HepG2 (cell line): ENCODE data around the gene GALR2.

Experiments used
- CTCF ChIP-seq: sonication (generic); formaldehyde crosslinking; IDR thresholded peaks from 2 replicates; pipeline ENCODE4 v1.5.0; 2020; ENCODE audit warnings: mild to moderate bottlenecking, missing genetic modification reagents, moderate library complexity
- KLF9 ChIP-seq: IDR thresholded peaks from 2 replicates; pipeline ENCODE4 v1.6.1; 2016; ENCODE audit warnings: low read depth
- MAFK ChIP-seq, 2 experiments: IDR thresholded peaks in 1 of 2; conservative IDR thresholded peaks in 1 of 2; 2 replicates each; pipeline ENCODE4 v1.6.1; 2011; ENCODE audit warnings: improper control_type of control experiment in 2 of 2, low read length in 2 of 2
- MXI1 ChIP-seq: IDR thresholded peaks from 3 replicates; pipeline ENCODE4 v1.6.1; 2012; ENCODE audit warnings: low read depth, low read length, inconsistent platforms, borderline replicate concordance
- MYC ChIP-seq: sonication (generic); formaldehyde crosslinking; IDR thresholded peaks from 2 replicates; pipeline ENCODE4 v1.9.0; 2021; ENCODE audit warnings: missing genetic modification reagents, borderline replicate concordance
- POLR2A ChIP-seq, 2 experiments: IDR thresholded peaks; 2 replicates each; pipeline ENCODE4 v1.6.1; 2011; ENCODE audit warnings: low read depth in 2 of 2, low read length in 2 of 2, mild to moderate bottlenecking in 1 of 2, moderate library complexity in 1 of 2; ENCODE audit not compliant: insufficient read depth in 1 of 2
- RAD51 ChIP-seq: fragments of 450-650 bp; IDR thresholded peaks from 2 replicates; pipeline ENCODE4 v1.6.1; 2016; ENCODE audit warnings: borderline replicate concordance
- RFX3 ChIP-seq: IDR thresholded peaks from 2 replicates; pipeline ENCODE4 v1.6.1; 2016; ENCODE audit warnings: missing biosample characterization, missing genetic modification reagents
- RXRA ChIP-seq: sonication (generic); formaldehyde crosslinking; IDR thresholded peaks from 2 replicates; pipeline ENCODE4 v1.5.1; 2020; ENCODE audit warnings: missing genetic modification reagents
- SMARCE1 ChIP-seq: fragments of 450-650 bp; IDR thresholded peaks from 2 replicates; pipeline ENCODE4 v1.6.1; 2017; ENCODE audit warnings: borderline replicate concordance
- TAF1 ChIP-seq: sonication (generic); formaldehyde crosslinking; IDR thresholded peaks from 2 replicates; pipeline ENCODE4 v1.4.0; 2020; ENCODE audit warnings: missing genetic modification reagents
- ZBTB26 ChIP-seq: IDR thresholded peaks from 2 replicates; pipeline ENCODE4 v1.6.1; 2016; ENCODE audit warnings: missing compliant biosample characterization, missing genetic modification reagents, borderline replicate concordance
- ZNF652 ChIP-seq: IDR thresholded peaks from 2 replicates; pipeline ENCODE4 v1.6.1; 2016; ENCODE audit warnings: low read depth, borderline replicate concordance

- TF ChIP-seq ZNF652 (CRISPR knock-in tag) = no peak
- TF ChIP-seq ZBTB26 = no peak
- no peak for TF ChIP-seq TAF1 (CRISPR knock-in tag)
- TF ChIP-seq SMARCE1 = no peak
- TF ChIP-seq MXI1 = no peak
- TF ChIP-seq CTCF (CRISPR knock-in tag) = no peak
- no peak for TF ChIP-seq MYC (CRISPR knock-in tag)
- no peak for TF ChIP-seq MAFK (conservative IDR thresholded peaks at IDR 0.05 in 1 of 2, IDR thresholded peaks at IDR 0.05 in 1 of 2; ENCODE audit: low read length in 2 of 2)
- TF ChIP-seq KLF9 (CRISPR knock-in tag) = no peak
- TF ChIP-seq RXRA = no peak
- no peak for TF ChIP-seq RAD51
- TF ChIP-seq POLR2A (IDR thresholded peaks at IDR 0.05; ENCODE audit: insufficient read depth in 1 of 2, low read depth in 2 of 2, low read length in 2 of 2) = no peak
- no peak for TF ChIP-seq RFX3
Observed at GRCh38 chr17:76050538-76051467, 23.8 kb upstream of the GALR2 start.
